CMK (cell line): ENCODE data around the gene DUSP28.
"Not testable (repeated sequence)": the region's sequence is repeated elsewhere in the genome, so short reads cannot be mapped to it uniquely, and the experiment has no call there.

Experiments used
- DNase-seq: peaks from one replicate; pipeline ENCODE4 v3.0.0-alpha.2; 2010; ENCODE audit warnings: low read depth

Gene DUSP28, protein sequence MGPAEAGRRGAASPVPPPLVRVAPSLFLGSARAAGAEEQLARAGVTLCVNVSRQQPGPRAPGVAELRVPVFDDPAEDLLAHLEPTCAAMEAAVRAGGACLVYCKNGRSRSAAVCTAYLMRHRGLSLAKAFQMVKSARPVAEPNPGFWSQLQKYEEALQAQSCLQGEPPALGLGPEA

GRCh38 chr2:240560084-240560479, at the start of gene DUSP28:
TSS of gene DUSP28 (plus strand) at chr2:240560357. CDS start at chr2:240560685, 328 bp downstream.
- peak; percentile 73 for DNase-seq

DNA sequence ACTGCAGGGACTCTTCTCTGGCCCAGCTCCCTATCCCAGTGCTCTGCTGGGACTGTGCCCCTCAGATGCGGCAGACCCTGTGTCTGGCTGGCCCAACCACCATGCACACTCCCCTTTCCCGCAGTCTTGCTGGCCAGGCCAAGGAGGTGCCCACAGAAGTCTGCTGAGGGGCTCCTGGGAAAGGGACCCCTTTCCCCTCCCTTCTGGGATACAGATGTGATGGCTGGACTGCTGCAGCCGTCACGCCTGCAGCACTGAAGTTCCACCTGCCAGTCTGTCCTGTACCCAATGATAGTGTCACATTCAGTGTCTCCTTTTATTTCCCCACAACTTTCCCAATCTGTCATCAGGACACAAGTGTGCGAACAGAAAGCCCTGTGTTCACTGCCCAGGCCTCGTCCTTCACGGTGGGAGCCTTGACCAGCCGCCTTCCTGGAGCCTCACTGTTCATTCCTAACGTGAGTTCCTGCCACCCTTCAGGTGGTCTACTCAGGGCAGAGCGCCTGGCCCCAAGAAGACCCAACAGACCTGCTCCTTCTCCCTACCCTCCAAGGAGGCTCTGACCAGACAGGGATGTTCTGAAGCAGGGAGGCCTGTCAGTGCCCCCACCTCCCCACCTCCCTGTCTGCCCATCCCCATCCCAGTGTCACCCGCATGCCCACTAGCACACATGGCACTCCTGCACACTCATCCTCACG, 49.5 kb upstream of the DUSP28 start:
- no peak for DNase-seq

DNA sequence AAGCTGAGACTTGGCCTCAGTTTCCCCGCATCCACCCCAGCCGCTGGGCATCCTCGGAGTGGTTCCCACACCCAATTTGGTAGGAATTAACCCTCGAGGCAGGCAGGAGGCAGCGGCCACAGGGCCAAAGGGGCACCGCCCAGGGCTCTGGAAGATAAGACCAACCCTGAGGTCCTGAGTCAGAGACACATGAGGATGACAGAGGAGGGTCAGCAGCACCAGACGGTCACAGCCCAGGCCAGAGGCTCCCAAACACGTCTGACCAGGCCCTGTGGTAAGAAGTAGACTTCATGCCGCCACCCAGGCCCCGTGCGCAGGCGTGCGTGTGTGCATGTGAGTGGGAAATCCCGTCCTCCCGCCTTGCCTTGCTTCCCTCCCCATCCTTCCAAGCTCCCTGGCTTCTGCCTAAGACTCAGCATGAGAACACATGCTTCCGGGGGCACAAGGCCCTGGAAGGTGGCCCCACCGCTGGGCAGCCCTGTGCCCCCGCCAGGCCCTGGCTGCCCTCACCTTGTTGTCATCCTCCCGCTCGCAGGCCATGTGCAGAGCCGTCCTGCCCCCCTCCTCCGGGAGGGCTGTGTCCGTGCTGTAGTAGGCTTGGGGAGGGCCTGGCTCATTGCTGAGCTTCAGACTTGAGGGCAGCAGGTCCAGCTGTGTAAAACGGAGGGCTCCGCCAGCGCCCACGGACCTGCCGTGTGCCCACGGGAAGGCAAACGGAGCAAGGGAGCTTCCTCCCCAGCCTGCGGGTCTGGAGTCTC, 48.6 kb upstream of the DUSP28 start:
- DNase-seq = no peak

- no peak for DNase-seq
These were observed 48.1 kb upstream of the DUSP28 start for GRCh38 chr2:240512109-240512485.

DNA sequence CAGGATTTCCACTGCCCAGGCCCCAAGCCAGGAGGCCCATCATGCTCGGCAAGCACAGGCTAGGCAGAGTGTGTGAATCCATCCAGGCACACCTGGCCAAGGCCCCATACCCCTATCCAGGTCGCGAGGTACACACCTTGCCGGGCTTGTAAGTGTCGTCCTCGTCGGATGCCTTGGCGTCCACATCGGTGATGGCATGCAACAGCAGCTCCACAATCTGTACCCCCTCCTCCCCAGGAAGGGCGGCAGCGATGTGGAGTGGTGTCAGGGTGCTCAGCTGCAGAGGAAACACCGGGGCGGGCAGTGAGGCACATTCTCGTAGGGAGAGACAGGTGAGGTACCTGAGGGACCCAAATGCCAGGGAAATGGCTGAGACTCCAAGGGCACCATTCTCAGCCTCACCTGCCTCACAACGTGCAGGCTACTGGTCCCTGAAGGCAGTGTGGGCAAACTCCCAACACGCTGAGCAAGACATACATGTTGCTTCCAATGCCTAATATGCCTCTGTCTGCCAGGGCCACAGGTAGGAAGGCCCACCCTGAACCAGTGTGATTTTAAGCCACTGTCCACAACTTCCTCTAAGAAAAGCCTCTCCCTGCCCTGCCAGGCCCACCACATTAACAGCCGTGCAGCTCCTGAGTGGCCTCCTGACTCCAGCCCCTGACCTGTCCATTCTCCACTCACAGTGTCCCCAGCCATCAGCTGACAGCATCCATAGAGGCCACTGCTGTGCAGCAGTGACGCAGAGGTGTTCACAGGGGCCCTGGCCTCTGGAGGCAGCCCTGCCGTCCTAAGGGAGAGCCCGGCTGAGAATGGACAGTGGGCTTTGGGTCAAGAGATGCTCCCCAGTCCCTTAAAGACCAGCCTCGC, 47.3 kb upstream of the DUSP28 start:
- no peak for DNase-seq

- DNase-seq = peak; percentile 60
These were observed 46.4 kb upstream of the DUSP28 start for GRCh38 chr2:240513549-240514287.

- no peak for DNase-seq
These were observed 45.5 kb upstream of the DUSP28 start for GRCh38 chr2:240514631-240515030.

DNA sequence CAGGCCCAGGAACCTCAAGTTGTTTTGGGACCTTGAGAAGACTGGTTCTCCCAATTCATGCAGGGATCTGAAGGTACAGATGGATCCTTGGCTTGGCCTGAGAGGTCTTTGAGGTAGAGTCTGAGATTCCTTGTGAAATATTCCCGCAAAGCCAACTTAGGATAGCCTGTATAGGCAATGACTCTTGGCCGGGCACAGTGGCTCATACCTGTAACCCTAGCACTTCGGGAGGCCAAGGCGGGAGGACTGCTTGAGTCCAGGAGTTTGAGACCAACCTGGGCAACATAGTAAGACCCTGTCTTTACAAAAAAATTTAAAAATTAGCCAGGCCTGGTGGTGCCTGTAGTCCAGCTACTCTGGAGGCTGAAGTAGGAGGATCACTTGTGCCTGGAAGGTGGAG, 42.8 kb upstream of the DUSP28 start:
- no peak for DNase-seq

DNA sequence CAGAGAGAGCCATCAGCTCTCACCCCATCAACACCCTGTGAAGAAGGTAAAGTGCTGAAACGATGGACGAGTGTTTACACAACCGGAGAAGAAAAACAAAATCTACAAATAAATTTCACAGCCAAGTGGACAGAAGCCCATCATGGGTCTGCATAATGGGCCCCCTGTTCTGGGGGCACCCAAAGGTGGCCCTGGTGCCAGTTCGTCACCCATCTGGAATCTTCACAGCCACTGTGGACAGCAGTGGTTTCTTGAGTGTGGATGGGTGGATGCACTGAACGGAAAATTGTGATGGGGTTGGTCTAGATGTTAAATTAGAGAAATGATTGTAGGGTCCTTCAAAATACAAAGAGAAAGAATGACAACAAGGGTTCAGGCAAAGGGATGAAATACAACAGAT, 41.2 kb upstream of the DUSP28 start:
- DNase-seq = no peak

GRCh38 chr2:240519396-240520129, 40.6 kb upstream of the DUSP28 start:
- DNase-seq = no peak

GRCh38 chr2:240520130-240520973, 39.8 kb upstream of the DUSP28 start:
- no peak for DNase-seq

DNA sequence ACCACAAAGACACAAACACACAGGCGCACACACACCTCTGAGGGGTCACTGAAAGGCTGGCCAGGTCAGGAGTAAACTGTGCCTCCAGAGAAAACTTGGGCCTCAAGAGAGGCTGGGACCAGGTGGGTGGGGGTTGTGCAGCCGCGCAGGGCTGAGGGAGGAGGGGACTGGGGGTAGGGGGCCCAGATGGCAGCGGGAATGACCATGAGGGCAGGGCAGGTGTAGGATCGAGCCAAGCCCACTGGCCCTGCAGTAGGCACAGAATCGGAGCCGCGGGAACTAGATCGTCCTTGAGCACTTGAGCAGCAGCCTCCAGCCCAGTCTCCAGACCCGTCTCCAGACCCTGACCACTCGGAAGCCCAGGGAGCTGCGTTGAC, 39.2 kb upstream of the DUSP28 start:
- no peak for DNase-seq

DNA sequence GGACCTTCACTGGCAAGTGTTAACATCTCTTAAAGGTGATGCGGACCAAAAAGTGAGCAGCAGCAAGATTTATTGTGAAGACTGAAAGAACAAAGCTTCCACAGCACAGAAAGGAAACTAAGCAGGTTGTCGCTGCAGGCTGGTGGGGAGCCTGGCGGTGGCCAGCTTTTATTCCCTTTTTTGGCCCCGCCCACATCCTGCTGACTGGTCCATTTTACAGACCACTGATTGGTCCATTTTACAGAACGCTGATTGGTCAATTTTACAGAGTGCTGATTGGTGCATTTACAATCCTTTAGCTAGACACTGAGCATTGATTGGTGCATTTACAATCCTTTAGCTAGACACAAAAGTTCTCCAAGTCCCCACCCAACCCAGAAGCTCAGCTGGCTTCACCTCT, 38.3 kb upstream of the DUSP28 start:
- not testable (repeated sequence) for DNase-seq

GRCh38 chr2:240522406-240522805, 37.8 kb upstream of the DUSP28 start:
- DNase-seq = no peak

- DNase-seq = no peak
These were observed 36.5 kb upstream of the DUSP28 start for GRCh38 chr2:240523451-240524281.

DNA sequence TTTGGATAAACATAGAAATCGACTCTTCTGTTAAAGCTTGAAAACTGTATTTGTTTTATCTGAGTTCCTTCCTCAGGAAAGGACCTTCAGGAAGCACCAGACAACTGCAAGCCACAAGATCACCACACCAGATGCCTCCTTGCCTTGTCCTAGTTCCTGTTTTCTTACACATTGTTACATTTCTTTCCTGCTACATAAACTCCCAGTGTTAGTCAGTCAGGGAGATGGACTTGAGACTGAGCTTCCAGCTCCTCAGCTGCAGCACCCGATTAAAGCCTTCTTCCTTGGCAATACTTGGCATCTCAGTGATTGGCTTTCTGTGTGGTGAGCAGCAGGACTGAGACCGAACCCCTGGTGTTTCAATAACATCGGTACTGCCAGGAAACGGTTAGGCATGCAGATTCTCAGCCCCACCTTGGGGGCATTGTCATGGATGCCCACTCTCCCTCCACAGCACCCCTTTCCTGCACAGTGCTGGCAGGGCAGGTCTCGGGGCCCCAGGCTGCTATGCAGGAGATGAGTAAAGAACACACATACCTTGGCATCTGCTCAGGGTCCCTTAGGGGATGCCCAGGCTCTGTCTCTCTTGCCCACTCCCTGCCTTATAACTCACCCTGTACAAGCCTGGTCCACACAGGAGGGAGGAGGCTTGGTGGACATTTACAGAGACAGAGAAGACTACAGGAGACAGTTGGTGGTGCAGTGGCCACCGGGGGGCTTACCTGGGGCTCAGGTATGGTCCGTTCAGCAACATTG, 35.0 kb upstream of the DUSP28 start:
- peak; percentile 20 for DNase-seq

DNA sequence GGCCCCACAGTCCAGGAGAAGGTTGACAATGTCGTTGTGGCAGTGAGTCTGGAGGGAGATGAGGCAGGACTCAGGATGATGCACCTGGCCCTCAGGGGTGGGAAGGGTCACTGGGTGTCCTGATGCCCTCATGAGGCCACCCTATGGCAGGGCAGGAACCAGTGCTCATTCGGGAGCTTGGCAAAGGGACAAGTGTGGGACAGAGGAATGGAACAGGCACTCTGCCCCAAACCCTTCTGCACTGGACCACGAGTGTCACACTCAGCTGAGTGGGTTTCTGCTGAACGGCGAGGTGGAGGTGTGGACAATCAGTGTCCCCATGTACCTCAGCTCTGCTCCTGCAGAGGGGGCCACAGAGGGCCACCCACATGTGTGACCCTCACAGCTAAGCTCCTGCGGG, 34.4 kb upstream of the DUSP28 start:
- DNase-seq = no peak

GRCh38 chr2:240526521-240526920, 33.6 kb upstream of the DUSP28 start:
- DNase-seq = no peak
